K562 (cell line): Measurements from ENCODE around the gene ZC3HAV1L. TPM values are rescaled to one million over a fixed set of nuclear protein-coding genes. Genes with fewer than 3 reads are reported as not detected.

Experiments
- GTF2A2 ChIP-seq: IDR thresholded peaks from 2 replicates; pipeline ENCODE4 v1.6.1; 2016; ENCODE audit warnings: mild to moderate bottlenecking, missing genetic modification characterization, missing compliant biosample characterization
- HNRNPL ChIP-seq: fragments of 200-400 bp; formaldehyde crosslinking; IDR thresholded peaks from 2 replicates; pipeline ENCODE4 v1.6.1; 2017; ENCODE audit warnings: low read depth, mild to moderate bottlenecking, low read length
- MAFF ChIP-seq: IDR thresholded peaks from 2 replicates; pipeline ENCODE4 v1.6.1; 2012; ENCODE audit warnings: low read length, improper control_type of control experiment
- MAFG ChIP-seq: fragments of 450-650 bp; conservative IDR thresholded peaks from 2 replicates; pipeline ENCODE4 v1.6.1; 2016; ENCODE audit warnings: missing genetic modification characterization, missing compliant biosample characterization
- MTA1 ChIP-seq: fragments of 450-650 bp; IDR thresholded peaks from 2 replicates; pipeline ENCODE4 v1.6.1; 2017; ENCODE audit warnings: borderline replicate concordance
- PHB ChIP-seq: fragments of 250-450 bp; sonication (Bioruptor Pico); IDR thresholded peaks from 2 replicates; pipeline ENCODE4 v1.5.0; 2021
- PRPF4 ChIP-seq: fragments of 200-400 bp; formaldehyde crosslinking; IDR thresholded peaks from one replicate; pipeline ENCODE4 v1.6.1; 2017; ENCODE audit warnings: low read length, low read depth, mild to moderate bottlenecking; ENCODE audit not compliant: insufficient read depth, poor library complexity, severe bottlenecking
- TAF7 ChIP-seq: fragments of 450-650 bp; IDR thresholded peaks from 2 replicates; pipeline ENCODE4 v1.6.1; 2016; ENCODE audit warnings: missing genetic modification characterization, missing compliant biosample characterization
- ZNF316 ChIP-seq: fragments of 450-650 bp; IDR thresholded peaks from 2 replicates; pipeline ENCODE4 v1.6.1; 2016
- polyA plus RNA-seq, 8 experiments: library from polyadenylated mRNA; depleted of rRNA in 4 of 8; stranded (reverse) in 5 of 8; unstranded in 3 of 8; fragments of >200 nt; fragmentation: Nextera tagmentation in 2 of 8; fragmentation: Illumina TruSeq in 1 of 8; extraction: Ambion mirVana in 2 of 8; extraction: Trizol in 1 of 8; gene quantifications; 2 replicates each; pipeline versions ENCODE4 v1.2.1 to v1.2.3, GENCODE V29; 2011 to 2014; ENCODE audit warnings: inconsistent platforms in 1 of 8, missing spikeins in 1 of 8
- total RNA-seq, 7 experiments: library from RNA; depleted of rRNA in 6 of 7; stranded (reverse); fragments of >200 nt in 6 of 7; fragmentation: Illumina TruSeq in 2 of 7; extraction: Trizol in 2 of 7; gene quantifications; 2 replicates each; pipeline versions ENCODE4 v1.2.1 to v1.2.3, GENCODE V29; 2011 to 2021; ENCODE audit warnings: low replicate concordance in 1 of 7
- TF ChIP-seq, protein P1 (sequence below): sonication (generic); formaldehyde crosslinking; IDR thresholded peaks from 2 replicates; pipeline ENCODE4 v1.8.0; 2023; ENCODE audit warnings: missing genetic modification reagents, mild to moderate bottlenecking, borderline replicate concordance

The ZC3HAV1L gene
- total and polyA plus RNA-seq, 9 of the 15 experiments (the other 6 are each of a cell fraction or from before 2014, with no cell fraction given): not detected

DNA sequence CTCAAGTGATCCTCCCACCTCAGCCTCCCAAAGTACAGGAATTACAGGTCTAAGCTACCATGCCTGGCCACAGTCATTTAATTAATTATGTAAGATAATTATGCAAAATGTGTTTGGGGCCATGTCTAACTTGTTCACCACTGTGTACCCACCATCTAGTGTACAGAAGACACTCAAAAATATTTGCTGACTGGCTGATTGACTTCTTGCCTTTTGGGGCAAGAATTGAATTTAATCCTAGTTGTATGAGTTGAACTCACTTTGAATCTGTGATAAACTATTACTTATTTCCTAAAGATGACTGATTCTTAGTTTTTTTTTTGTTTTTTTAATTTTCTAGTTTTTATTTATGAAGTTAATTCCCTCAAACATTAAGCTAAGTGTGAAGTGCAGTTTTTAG, 15.8 kb upstream of the ZC3HAV1L start (continued):
- TF ChIP-seq TAF7 (tag): no peak
- TF ChIP-seq MTA1: no peak
- TF ChIP-seq, protein P1, sequence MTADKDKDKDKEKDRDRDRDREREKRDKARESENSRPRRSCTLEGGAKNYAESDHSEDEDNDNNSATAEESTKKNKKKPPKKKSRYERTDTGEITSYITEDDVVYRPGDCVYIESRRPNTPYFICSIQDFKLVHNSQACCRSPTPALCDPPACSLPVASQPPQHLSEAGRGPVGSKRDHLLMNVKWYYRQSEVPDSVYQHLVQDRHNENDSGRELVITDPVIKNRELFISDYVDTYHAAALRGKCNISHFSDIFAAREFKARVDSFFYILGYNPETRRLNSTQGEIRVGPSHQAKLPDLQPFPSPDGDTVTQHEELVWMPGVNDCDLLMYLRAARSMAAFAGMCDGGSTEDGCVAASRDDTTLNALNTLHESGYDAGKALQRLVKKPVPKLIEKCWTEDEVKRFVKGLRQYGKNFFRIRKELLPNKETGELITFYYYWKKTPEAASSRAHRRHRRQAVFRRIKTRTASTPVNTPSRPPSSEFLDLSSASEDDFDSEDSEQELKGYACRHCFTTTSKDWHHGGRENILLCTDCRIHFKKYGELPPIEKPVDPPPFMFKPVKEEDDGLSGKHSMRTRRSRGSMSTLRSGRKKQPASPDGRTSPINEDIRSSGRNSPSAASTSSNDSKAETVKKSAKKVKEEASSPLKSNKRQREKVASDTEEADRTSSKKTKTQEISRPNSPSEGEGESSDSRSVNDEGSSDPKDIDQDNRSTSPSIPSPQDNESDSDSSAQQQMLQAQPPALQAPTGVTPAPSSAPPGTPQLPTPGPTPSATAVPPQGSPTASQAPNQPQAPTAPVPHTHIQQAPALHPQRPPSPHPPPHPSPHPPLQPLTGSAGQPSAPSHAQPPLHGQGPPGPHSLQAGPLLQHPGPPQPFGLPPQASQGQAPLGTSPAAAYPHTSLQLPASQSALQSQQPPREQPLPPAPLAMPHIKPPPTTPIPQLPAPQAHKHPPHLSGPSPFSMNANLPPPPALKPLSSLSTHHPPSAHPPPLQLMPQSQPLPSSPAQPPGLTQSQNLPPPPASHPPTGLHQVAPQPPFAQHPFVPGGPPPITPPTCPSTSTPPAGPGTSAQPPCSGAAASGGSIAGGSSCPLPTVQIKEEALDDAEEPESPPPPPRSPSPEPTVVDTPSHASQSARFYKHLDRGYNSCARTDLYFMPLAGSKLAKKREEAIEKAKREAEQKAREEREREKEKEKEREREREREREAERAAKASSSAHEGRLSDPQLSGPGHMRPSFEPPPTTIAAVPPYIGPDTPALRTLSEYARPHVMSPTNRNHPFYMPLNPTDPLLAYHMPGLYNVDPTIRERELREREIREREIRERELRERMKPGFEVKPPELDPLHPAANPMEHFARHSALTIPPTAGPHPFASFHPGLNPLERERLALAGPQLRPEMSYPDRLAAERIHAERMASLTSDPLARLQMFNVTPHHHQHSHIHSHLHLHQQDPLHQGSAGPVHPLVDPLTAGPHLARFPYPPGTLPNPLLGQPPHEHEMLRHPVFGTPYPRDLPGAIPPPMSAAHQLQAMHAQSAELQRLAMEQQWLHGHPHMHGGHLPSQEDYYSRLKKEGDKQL: no peak
- TF ChIP-seq ZNF316: peak; percentile 77
- no peak for TF ChIP-seq GTF2A2 (tag)
- no peak for TF ChIP-seq PRPF4
- peak; percentile 27; the same call in 1 of the 2 replicates for TF ChIP-seq MAFF
- peak; percentile 39; the same call in 1 of the 2 replicates for TF ChIP-seq MAFG (tag)
- TF ChIP-seq PHB (CRISPR knock-in tag): no peak
- TF ChIP-seq HNRNPL: no peak
